Measurements from ENCODE around the gene WNT7A.

Gene WNT7A

DNA sequence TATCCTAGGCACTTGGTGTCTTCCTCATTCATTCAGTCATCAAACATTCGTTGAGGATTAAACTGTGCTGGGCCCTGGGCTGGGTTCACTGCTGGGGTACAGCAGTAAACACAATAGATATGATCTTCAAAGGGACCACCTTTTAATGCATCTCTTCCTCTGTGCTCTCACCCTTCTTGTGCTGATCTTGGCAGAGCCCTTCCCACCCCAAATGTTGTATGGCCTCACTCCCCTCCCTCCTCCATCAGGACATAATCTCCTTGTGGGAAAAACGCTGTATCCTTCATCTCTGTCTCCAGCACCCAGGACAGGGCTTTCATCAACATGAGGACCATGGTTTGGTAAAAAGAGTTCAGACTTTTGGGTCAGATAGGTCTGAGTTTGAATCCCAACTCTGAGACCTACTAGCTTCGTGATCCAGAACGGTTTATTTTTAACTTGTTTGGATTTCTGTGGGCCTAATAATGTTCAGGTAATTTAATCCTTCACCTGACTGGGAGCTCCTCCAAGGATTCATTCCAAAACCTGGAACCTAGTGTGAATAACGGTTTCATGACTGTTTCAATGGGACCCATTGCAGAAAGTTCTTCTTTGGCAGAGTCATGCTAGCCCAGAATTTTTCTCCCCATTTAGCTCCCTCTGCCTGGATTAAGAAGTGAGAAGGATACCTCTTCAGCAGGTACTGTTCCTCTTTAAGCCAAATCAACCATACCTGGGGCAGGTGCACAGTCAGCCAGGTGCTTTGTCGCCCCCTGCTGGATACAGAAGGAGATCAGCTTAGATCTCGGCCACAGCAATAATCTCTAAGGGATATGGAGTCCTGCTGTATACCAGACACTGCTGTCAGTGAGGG, 5.2 kb upstream of the WNT7A start:
- no peak for DNase-seq (ENCODE audit: low read depth)

DNA sequence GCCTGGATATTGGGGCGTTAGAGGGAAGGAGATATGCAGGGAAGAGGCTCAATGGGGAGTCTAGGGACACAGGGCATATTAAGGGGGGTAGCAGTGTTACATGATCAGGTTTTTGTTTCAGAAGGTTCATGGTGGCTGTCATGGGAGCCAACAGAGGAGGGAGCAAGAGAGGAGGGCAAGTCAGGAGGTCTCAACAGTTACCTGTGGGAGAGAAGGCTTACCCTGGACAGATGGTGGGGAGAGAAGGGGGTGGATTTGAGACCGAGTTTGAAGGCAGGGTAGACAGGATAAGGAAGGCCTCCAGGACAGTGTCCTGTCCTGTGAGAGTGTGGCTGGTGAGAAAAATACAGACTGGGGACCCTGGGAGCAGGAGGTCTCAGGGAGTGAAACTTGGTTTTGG, 3.8 kb upstream of the WNT7A start:
- DNase-seq (ENCODE audit: low read depth), result no peak

DNA sequence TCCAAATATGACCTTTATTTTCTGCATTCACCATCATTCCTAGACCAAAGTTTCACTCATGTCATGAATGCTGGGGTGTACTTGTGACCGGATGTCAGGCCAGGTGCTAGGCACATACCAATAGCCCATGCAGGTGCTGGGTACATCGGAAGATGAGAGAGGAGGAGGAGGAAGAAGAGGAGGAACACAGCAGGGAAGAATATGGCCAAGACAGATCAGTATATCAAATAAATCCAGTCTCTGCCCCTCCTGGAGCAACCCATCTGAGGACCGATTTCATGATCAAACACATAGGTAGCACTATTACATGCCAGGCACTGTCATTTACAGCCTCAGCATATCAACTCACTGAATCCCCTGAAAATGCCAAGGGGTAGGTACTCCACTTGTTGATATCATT, 3.0 kb upstream of the WNT7A start:
- no peak for DNase-seq (ENCODE audit: low read depth)

DNA sequence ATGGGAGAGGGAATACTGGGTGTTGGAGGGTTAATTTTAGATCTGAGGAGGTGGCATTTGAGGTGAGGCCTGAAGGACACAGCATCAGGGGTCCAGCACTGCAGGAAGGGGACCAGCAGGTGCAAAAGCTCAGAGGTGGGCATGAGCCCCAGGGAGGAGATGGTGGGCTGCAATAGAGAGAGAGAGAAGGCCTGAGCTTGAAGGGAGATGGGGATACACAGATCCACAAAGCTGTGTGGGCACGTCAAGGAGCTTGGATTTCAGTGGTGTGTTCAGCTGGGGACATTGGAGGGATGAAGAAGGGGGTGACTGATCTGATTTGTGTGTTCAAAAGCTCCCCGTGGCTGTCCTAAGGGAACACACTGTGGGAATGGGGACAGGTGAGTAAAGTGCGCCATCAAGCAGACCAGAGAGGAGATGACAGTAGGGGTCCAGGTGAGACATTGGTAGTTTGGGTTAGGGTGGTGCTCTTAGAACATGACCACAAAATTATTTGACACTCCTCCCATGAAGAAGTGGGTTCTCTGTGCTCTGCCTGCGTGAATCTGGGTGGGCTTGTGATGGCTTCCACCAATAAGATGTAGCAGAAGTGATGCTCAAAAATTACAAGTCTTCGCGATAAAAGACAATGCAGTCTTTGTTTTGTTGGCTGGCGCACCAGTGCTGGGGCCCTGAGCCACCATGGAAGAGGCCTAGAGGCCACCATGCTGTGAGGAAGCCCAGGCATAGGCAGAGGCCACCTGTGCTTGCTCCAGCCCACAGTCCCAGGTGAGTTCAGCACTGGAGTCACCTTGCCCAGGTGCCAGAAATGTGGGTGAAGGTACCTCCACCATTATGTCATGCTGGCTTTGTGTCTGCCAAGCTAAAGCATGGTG, 1.9 kb upstream of the WNT7A start:
- no peak for DNase-seq (ENCODE audit: low read depth)

DNA sequence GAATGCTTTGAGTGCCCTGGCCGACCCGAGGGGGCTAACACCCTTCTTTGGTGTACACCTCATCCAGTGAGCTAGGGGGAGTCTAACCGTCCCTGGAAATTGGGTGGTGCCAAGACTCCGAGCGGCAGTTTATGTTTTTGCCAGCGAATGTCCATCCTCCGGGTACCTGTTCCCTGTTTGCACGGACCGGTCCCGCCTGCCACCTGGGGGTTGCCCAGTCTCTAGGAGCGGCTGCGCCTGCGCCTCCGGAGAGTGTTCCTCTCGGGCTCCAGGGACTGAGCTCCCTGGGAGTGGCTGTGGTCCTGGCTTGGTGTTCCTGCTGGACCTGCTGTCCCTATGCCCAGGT, 913 bp upstream of the WNT7A start:
- DNase-seq (ENCODE audit: low read depth), result no peak

DNA sequence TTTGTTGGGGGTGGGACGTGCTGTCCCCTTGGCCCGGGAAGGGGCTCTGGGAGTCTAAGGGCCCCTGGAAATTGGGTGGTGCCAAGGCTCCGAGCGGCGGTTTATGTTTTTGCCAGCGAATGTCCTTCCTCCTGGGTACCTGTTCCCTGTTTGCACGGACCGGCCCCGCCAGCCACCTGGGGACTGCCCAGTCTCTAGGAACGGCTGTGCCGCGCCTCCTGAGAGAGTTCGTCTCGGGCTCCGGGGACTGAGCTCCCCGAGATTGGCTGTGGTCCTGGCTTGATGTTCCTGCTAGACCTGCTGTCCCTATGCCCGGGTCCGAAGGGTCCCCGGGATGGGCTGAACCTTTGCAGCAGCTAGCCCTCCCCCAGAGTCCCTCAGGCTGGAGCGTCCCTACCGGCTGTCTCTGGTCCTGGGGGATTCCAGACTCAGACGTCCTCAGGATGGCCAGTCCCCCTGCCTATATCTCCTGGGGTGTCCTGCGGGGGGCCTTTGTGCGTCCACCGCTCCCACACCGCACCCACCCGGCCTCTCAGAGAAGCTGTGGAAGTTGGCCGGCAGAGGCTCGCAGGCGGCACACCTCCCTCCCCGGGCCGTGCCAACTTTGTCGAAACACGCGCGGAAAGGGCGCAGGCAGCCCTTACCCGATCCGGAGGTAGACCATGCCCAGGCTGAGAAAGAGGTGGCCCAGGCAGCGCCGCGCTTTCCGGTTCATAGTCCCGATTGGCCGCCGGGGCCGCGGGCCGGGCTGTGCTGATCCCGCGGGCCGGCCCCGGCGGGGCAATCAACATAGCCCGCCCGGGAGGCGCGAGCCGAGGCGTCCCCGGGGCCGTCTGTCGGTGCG, 547 bp downstream of the WNT7A start:
- DNase-seq (ENCODE audit: low read depth), result no peak

DNA sequence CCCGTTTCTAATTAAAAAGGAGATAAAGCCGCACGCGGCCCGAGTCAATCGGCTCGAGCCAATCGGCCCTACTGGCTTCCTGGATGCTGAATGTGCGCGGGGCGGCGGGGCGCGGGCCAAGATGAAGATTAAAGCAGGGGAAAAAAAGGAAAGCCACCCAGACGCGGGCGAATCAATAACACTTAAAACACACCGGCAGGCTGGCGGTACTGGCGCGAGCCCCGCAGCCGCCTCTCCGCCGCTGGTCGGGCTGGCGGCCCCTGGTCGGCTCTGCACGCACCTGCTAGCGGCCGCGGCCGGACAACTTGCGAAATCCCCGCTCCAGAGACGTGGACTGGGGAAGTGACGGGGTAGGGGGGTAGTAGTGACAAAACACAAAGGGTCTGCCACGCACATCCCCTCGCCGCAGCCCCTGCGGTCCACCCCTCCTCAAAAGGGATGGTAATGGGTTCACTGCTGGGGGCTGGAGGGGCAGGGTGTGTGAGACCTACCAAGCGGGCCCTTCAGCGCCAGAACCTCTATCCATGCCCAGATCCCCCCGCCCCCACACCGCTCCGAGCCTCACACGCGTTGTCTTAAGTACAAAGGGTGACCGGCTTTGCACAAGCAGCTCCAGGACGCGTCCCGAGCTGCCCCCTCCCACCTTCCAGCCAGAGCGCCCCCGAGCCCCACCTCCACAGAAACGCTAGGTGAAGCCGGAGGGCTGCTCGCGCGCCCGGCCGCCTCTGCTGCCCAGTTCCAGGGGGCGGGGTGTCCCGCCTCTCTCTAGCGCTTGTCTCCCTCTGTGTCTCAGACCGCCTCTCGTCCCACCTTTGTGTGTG, 1.4 kb downstream of the WNT7A start:
- DNase-seq (ENCODE audit: low read depth), result no peak

DNA sequence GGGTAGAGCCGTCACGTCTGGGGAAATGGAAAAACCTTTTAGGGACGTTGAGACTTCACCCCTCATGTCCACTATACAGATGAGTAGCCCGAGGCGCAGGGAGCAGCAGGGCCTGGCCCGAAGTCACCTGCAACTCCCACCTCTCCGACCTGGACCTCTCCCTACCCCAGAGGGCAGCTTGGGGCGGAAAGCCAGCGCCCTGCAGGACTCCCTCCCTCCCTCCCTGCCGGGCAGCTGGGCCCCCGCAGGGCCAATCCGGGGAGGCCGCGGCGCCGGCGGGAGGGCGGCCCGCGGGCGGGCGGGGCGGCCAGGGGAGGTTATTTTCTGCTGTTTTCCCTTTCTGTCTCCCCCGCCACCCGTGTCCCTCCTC, 2.0 kb downstream of the WNT7A start:
- no peak for DNase-seq (ENCODE audit: low read depth)

DNA sequence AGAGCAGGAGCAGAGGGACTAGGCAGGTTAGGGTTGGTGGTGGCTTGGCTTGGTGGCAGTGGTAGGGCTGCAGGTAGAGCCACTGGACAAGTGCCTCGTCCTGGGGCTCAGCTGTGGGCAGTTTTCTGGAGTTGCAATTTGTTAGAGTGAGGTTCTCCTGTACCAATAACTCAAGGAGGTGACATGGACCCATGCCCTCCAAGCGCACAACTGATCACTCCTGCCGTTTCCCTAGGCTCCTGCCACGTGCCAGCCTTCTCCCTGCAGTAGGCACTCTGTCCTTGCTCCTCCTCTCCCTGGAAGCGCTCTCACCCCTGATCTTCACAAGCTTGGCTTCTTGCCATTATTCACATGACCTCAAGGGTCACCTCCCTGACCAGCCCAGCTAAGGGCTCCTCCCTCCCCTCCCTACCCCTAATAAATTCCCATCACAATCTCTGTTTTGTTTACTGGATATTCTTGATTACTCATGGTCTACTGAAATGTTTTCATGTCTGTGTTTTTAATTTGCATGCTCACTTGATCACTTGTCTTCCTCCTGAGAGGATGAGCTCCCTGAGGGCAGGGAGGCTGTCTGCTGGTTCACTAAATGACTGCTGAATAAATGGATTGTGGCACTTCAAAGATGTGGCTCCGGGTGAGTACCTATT, 3.3 kb downstream of the WNT7A start:
- DNase-seq (ENCODE audit: low read depth), result no peak

DNA sequence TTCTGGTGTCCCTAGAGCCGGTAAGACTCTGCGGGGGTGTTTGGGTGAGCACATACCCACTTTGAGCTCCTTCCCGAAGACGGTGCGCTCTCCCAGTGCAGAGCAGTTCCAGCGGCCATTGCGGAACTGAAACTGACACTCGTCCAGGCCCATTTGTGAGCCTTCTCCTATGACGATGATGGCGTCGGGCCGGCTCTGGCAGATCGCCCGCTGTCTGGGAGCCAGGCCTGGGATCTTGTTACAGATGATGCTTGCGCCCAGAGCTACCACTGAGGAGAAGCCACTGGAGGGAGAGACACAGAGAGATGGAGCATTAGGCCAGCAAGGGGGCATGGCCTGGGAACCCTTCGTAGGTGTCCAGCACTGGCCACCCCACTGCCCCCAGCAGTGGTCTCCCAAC, 5.0 kb downstream of the WNT7A start:
- no peak for DNase-seq (ENCODE audit: low read depth)

DNA sequence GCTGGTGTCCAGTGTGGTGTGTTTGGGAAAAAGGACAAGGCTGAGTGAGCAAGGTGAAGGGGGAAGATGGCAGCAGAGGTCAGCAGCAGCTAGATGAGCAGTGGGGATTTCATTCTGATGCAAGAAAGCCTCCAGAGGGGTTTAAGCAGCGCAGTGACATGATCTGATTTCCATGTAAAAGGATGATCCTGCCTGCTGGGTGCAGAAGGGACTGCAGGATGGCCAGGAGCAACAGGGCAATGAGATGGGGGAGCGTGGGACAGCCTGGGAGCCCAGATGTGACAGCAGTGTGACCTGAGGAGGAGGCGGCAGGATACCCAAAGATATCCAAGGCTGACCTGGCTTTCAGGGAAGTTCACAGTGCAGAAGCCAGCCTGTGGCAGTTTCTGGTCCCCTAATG, 6.1 kb downstream of the WNT7A start:
- no peak for DNase-seq (ENCODE audit: low read depth)

DNA sequence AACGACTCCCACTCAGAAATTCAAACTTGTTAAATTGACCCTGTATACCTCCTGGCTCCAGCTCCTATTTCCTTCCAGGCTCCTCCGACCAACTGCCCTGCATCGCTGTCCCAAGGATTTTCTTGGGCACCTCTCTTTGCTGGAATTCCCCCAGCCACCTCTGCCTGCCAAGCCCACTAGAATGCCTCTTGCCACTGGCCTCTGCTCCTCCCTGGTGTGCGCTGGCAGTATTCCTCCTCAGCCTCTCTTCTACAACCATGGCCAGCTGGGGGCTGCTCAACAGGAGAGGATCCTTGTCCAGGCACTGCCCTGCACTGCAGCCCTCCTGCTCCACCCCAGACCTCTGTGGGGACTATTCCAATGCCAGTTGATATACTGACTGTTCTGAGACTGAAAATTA, 7.4 kb downstream of the WNT7A start:
- no peak for DNase-seq (ENCODE audit: low read depth)

DNA sequence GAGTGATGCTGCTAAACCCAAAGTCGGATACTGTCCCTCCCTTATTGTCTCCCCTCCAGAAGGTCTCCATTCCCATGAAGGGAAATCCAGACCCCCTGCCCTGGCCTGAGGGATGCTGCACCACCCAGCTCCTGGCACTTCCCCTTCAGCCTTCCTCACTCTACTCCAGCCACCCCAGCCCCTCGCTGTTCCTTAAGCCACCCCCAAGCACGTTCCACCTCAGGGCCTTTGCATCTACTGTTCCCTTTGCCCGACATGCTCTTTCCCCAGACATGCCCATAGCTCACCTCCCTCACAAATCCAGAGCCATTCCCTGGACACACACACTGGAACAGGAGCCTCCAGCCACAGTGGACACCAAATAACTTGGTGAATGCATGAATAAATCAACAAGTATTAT, 8.1 kb downstream of the WNT7A start:
- DNase-seq (ENCODE audit: low read depth), result no peak

DNA sequence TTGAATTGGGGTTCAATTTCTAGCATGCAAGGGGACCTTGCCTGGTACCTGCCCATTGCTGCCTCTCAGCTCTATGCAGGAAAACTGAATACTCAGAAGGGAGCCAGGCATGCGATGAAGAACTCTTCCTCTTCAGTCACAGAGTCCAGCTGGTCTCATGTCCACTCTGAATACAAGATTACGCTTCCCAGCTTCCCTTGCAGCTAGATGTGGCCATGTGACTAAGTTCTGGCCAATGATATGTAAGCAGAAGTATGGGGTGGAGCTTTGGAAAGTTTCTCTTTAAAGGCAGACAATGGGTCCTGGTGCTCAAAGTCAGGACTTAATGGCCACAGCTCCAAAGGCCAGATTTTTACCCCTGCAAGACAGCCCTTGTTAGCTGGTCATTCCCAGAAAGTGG, 9.0 kb downstream of the WNT7A start:
- DNase-seq (ENCODE audit: low read depth), result no peak

DNA sequence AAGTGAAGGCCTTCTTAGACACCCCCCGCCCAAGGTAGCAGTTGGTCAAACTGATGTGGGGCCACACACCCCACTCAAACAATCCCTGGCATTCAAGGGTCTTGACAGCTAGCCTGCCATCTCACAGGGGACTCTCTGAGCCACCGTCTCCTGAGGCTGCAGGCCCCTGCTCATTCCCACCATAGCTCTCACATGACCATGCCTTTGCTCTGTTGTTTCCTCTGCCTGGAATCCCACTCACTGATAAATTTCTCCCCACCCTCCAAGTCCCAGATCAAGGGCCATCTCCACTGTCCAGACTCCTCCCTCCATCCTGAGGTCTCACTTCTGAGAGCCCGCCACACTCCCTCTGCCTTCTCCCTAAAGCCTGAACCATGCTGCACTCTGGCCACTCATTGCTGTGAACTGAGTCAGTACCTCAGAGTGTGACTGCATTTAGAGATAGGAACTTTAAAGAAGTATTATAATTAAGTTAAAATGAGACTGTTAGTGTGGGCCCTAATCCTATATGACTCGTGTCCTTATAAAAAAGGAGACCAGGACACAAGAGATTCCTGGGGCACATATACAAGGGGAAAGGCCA, 10.0 kb downstream of the WNT7A start:
- no peak for DNase-seq (ENCODE audit: low read depth)

DNA sequence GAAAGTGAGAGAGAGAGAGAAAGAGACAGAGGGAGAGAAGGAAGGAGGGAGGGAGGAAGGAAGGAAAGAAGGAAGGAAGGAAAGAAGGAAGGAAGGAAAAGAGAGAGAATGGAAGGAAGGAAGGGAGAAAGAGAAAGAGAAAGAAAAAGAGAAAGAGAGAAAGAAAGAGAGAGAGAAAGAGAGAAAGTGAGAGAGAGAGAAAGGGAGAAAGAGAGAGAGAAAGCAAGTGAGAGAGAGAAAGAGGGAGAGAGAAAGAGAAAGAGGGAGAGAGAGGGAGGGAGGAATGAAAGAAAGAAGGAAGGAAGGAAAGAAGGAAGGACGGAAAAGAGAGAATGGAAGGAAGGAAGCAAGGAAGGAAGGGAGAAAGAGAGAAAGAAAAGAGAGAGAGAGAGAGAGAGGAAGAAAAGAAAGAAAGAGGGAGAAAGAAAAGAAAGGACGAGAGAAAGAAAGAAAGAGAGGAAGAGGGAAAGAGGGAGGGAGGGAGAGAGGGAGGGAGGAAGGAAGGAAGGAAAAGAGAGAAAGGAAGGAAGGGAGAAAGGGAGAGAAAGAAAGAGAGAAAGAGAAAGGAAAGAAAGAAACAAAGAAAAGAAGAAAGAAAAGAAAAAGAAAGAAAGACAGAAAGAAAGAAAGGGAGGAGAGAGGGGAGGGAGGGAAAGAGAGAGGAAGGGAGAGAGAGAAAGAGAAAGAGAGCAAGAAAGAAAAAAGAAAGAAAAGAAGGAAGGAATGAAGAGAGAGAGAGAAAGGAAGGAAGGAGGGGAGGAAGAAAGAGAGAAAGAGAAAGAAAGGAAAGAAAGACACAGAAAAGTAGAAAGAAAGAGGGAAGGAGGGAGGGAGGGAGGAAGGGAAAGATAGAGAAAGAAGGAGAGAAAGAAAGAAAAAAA, 10.8 kb downstream of the WNT7A start:
- no peak for DNase-seq (ENCODE audit: low read depth)

DNA sequence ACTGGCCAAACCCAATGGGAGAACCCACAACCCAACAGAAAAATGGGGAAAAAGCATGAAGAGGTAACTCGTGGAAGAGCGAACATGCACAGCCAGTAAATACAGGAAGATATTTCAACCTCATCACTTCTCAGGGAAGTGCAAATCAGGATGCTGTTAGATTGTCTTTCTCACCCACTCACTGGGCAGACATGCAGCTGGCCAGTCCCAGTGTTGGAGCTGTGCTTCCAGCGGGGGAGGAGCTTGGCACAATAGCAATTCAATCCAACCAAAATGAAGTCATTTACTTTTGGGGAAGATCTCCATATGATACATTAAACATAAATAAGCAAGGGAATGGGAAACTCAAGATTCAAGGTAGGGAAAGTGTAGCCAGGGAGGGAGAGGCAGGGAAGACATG, 12.1 kb downstream of the WNT7A start:
- no peak for DNase-seq (ENCODE audit: low read depth)

DNA sequence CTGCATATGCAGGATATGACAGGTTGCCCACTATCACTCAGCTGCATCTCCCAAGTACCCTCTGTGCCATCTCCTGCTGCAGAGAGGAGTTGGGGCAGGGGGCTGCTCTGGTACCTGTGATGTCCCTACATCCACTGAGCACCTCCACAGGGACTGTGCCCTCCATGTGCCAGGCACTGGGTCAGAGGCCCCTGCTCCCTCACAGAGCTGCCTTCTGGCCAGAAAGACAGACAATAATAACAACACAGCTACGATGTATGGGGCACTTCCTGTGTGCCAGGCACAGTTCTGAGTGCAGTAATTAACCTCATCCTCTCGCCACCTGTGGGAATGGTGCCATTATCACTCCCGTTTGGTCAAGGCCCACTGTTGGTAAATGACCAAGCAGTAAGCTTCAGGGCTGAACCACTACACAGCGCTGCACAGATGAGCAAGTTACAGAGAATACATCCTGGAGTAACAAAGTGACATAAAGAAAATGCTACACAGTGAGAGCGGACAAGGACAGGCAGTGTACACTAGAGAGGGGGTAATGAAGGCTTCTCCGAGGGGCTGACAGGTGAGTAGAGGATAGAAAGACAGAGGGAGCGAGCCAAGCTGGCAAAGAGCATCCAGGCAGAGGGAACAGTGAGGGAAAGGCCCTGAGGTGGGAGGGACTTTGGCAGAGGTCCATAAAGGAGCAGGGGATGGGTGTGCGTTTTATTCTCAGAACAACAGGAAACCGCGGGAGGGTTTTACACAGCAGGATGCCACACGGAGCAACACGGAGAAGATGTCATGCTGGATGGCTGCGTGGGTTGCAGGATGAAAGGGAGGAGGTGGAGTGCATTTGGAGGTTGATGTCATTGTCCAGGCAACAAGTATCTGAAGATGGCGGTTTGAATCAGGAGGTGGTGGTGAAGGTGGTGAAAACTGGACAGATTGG, 13.6 kb downstream of the WNT7A start:
- DNase-seq (ENCODE audit: low read depth), result no peak

DNA sequence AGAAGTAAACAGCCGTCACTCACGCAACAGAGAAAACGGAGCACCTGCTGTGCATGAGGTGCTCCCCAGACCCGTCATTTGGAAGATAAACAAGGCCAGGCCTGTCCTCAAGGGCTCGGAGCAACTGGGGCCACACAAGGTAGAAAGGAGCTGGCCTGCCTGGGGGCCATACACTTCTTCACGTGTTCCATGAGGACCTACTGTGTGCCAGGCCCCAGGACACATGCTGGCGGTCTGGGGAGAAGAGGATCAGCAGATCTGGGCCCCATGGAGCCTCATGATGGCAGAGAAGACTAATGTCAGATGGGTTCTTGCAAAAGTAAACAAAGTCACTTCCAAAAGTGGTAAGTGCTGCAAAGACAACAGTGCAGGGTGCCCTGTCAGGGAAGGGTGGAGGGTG, 14.3 kb downstream of the WNT7A start:
- DNase-seq (ENCODE audit: low read depth), result no peak

Measured in stimulated activated CD8-positive, alpha-beta memory T cell treated with anti-CD3 and anti-CD28 coated beads, Interleukin-7, amount 100 ng/mL, for 24 hours (primary cell).